ENCODE data around the gene GEMIN8. TPM values are rescaled to one million over a fixed set of nuclear protein-coding genes. Genes with fewer than 3 reads are reported as not detected.

The GEMIN8 gene
- total and polyA plus RNA-seq, 2 of the 8 experiments (the other 6 are each of a cell fraction or from before 2014, with no cell fraction given) = 18.2 to 31.4 TPM

DNA sequence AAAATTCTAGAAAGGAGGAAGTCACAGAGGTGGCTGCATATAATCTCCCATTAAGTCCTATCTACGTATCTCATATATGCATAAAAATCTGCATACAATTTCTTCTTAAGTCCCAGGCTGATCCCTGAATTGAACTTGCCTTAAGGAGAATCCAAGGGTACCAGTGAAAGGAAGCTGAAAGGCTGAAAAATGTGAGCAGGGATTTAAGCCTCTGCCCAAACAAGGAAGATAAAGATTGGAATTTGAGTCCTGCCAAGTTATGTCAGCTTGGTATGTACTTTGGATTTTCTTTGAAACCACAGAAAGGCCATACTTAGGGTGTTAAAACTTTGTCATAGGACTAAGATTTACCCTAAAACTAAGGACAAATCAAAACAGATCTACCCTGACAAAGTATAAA is 26.5 kb upstream of the GEMIN8 start (continued):
- TF ChIP-seq, protein P1, sequence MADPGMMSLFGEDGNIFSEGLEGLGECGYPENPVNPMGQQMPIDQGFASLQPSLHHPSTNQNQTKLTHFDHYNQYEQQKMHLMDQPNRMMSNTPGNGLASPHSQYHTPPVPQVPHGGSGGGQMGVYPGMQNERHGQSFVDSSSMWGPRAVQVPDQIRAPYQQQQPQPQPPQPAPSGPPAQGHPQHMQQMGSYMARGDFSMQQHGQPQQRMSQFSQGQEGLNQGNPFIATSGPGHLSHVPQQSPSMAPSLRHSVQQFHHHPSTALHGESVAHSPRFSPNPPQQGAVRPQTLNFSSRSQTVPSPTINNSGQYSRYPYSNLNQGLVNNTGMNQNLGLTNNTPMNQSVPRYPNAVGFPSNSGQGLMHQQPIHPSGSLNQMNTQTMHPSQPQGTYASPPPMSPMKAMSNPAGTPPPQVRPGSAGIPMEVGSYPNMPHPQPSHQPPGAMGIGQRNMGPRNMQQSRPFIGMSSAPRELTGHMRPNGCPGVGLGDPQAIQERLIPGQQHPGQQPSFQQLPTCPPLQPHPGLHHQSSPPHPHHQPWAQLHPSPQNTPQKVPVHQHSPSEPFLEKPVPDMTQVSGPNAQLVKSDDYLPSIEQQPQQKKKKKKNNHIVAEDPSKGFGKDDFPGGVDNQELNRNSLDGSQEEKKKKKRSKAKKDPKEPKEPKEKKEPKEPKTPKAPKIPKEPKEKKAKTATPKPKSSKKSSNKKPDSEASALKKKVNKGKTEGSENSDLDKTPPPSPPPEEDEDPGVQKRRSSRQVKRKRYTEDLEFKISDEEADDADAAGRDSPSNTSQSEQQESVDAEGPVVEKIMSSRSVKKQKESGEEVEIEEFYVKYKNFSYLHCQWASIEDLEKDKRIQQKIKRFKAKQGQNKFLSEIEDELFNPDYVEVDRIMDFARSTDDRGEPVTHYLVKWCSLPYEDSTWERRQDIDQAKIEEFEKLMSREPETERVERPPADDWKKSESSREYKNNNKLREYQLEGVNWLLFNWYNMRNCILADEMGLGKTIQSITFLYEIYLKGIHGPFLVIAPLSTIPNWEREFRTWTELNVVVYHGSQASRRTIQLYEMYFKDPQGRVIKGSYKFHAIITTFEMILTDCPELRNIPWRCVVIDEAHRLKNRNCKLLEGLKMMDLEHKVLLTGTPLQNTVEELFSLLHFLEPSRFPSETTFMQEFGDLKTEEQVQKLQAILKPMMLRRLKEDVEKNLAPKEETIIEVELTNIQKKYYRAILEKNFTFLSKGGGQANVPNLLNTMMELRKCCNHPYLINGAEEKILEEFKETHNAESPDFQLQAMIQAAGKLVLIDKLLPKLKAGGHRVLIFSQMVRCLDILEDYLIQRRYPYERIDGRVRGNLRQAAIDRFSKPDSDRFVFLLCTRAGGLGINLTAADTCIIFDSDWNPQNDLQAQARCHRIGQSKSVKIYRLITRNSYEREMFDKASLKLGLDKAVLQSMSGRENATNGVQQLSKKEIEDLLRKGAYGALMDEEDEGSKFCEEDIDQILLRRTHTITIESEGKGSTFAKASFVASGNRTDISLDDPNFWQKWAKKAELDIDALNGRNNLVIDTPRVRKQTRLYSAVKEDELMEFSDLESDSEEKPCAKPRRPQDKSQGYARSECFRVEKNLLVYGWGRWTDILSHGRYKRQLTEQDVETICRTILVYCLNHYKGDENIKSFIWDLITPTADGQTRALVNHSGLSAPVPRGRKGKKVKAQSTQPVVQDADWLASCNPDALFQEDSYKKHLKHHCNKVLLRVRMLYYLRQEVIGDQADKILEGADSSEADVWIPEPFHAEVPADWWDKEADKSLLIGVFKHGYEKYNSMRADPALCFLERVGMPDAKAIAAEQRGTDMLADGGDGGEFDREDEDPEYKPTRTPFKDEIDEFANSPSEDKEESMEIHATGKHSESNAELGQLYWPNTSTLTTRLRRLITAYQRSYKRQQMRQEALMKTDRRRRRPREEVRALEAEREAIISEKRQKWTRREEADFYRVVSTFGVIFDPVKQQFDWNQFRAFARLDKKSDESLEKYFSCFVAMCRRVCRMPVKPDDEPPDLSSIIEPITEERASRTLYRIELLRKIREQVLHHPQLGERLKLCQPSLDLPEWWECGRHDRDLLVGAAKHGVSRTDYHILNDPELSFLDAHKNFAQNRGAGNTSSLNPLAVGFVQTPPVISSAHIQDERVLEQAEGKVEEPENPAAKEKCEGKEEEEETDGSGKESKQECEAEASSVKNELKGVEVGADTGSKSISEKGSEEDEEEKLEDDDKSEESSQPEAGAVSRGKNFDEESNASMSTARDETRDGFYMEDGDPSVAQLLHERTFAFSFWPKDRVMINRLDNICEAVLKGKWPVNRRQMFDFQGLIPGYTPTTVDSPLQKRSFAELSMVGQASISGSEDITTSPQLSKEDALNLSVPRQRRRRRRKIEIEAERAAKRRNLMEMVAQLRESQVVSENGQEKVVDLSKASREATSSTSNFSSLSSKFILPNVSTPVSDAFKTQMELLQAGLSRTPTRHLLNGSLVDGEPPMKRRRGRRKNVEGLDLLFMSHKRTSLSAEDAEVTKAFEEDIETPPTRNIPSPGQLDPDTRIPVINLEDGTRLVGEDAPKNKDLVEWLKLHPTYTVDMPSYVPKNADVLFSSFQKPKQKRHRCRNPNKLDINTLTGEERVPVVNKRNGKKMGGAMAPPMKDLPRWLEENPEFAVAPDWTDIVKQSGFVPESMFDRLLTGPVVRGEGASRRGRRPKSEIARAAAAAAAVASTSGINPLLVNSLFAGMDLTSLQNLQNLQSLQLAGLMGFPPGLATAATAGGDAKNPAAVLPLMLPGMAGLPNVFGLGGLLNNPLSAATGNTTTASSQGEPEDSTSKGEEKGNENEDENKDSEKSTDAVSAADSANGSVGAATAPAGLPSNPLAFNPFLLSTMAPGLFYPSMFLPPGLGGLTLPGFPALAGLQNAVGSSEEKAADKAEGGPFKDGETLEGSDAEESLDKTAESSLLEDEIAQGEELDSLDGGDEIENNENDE (IDR thresholded peaks at IDR 0.05; ENCODE audit: insufficient replicate concordance, low read length) = no peak
- TF ChIP-seq TAF7 (optimal IDR thresholded peaks at IDR 0.05; ENCODE audit: borderline replicate concordance, low read depth, low read length) (no peak), KDM1A (IDR thresholded peaks at IDR 0.05; ENCODE audit: borderline replicate concordance, low read length) (no peak), SIRT6 (IDR thresholded peaks at IDR 0.05; ENCODE audit: low read length) (no peak), FOSL1 (IDR thresholded peaks at IDR 0.05; ENCODE audit: insufficient read depth, low read depth, low read length) (no peak), TEAD4 (IDR thresholded peaks at IDR 0.05; ENCODE audit: low read depth, low read length) (no peak), MAFK (IDR thresholded peaks at IDR 0.05; ENCODE audit: low read depth, low read length) (no peak), RNF2 (IDR thresholded peaks at IDR 0.05; ENCODE audit: borderline replicate concordance, low read depth, low read length, missing control alignments, poor library complexity, severe bottlenecking) (no peak), CREB1 (IDR thresholded peaks at IDR 0.05) (no peak)
- TF ChIP-seq, protein P2, sequence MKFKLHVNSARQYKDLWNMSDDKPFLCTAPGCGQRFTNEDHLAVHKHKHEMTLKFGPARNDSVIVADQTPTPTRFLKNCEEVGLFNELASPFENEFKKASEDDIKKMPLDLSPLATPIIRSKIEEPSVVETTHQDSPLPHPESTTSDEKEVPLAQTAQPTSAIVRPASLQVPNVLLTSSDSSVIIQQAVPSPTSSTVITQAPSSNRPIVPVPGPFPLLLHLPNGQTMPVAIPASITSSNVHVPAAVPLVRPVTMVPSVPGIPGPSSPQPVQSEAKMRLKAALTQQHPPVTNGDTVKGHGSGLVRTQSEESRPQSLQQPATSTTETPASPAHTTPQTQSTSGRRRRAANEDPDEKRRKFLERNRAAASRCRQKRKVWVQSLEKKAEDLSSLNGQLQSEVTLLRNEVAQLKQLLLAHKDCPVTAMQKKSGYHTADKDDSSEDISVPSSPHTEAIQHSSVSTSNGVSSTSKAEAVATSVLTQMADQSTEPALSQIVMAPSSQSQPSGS (IDR thresholded peaks at IDR 0.05; ENCODE audit: low read length) = no peak

All from H1 (cell line).